Stimulated activated CD8-positive, alpha-beta memory T cell treated with anti-CD3 and anti-CD28 coated beads, Interleukin-15, amount 100 ng/mL, for 1 hour (primary cell): Measurements from ENCODE around the gene ARHGEF11.

Source experiments
- DNase-seq: peaks from one replicate; pipeline ENCODE4 v3.0.0-alpha.2; 2020; ENCODE audit warnings: low read depth

The ARHGEF11 gene

GRCh38 chr1:156894001-156894400 lies 151.5 kb downstream of the ARHGEF11 start:
- DNase-seq, result no peak

GRCh38 chr1:156893048-156893953 lies 152.2 kb downstream of the ARHGEF11 start, which contains the start of gene PEAR1:
PEAR1 (plus strand) TSS chr1:156893718; CDS start chr1:156903927, 10,209 bp downstream.
- no peak for DNase-seq

GRCh38 chr1:156892190-156893047 lies 153.1 kb downstream of the ARHGEF11 start:
- DNase-seq, result peak; percentile 74

- peak; percentile 37 for DNase-seq
These were observed 155.6 kb downstream of the ARHGEF11 start for GRCh38 chr1:156889802-156890580.

GRCh38 chr1:156887734-156888133 lies 157.8 kb downstream of the ARHGEF11 start:
- no peak for DNase-seq

GRCh38 chr1:156887317-156887716 lies 158.2 kb downstream of the ARHGEF11 start:
- no peak for DNase-seq

GRCh38 chr1:156886583-156887281 lies 158.8 kb downstream of the ARHGEF11 start:
- DNase-seq, result no peak

- DNase-seq, result no peak
These were observed 159.6 kb downstream of the ARHGEF11 start for GRCh38 chr1:156885880-156886355.

GRCh38 chr1:156885314-156885713 lies 160.2 kb downstream of the ARHGEF11 start:
- no peak for DNase-seq
